Gastroesophageal sphincter (tissue), 3 donors: ENCODE data around the gene BROX.

Experiments
- CTCF ChIP-seq, 4 experiments: fragments of 200-600 bp in 2 of 4; fragments of 450-650 bp in 2 of 4; sonication (generic) in 1 of 4; IDR thresholded peaks; one replicate each; pipeline ENCODE4 v1.5.1; 2017 to 2019; ENCODE audit warnings: antibody characterized with exemption in 4 of 4, mild to moderate bottlenecking in 2 of 4, moderate library complexity in 2 of 4
- EP300 ChIP-seq: sonication (generic); formaldehyde crosslinking; IDR thresholded peaks from one replicate; pipeline ENCODE4 v1.6.1; 2017; ENCODE audit warnings: antibody characterized with exemption, mild to moderate bottlenecking
- POLR2A ChIP-seq, 2 donors: fragments of 450-650 bp; IDR thresholded peaks; one replicate each; pipeline ENCODE4 v1.6.1; 2017; ENCODE audit warnings: antibody characterized with exemption in 2 of 2, mild to moderate bottlenecking in 2 of 2, moderate library complexity in 1 of 2

- TF ChIP-seq CTCF (IDR thresholded peaks at IDR 0.05): no peak
- TF ChIP-seq EP300: no peak
- no peak for TF ChIP-seq POLR2A (IDR thresholded peaks at IDR 0.05)
These were observed 18.5 kb downstream of the BROX start for GRCh38 chr1:222730866-222731265.
